Nephron progenitor cell (in vitro differentiated cells): ENCODE data around the gene GPR162.
A peak's percentile ranks its signal among the peaks of the same experiment; 100 is the strongest.

ENCODE experiments used
- DNase-seq: peaks from one replicate; pipeline ENCODE4 v3.0.0; 2021
- H3K27ac Mint-ChIP-seq: 2 replicates; pipeline ENCODE4 v1.8.0; 2021; ENCODE audit warnings: mild to moderate bottlenecking, moderate library complexity, mixed read lengths
- H3K27me3 Mint-ChIP-seq: 2 replicates; pipeline ENCODE4 v1.8.0; 2021; ENCODE audit warnings: mild to moderate bottlenecking, low read depth, mixed read lengths; ENCODE audit not compliant: poor library complexity
- H3K36me3 Mint-ChIP-seq: 2 replicates; pipeline ENCODE4 v1.8.0; 2021; ENCODE audit warnings: low read depth, mixed read lengths
- H3K4me1 Mint-ChIP-seq: 2 replicates; pipeline ENCODE4 v1.8.0; 2021; ENCODE audit warnings: mixed read lengths
- H3K4me3 Mint-ChIP-seq: 2 replicates; pipeline ENCODE4 v1.8.0; 2021; ENCODE audit warnings: mild to moderate bottlenecking, moderate library complexity, mixed read lengths
- H3K9me3 Mint-ChIP-seq: 2 replicates; pipeline ENCODE4 v1.8.0; 2021; ENCODE audit warnings: mild to moderate bottlenecking, moderate library complexity, mixed read lengths
- CTCF ChIP-seq: fragments of 200-600 bp; sonication (generic); IDR thresholded peaks from 2 replicates; pipeline ENCODE4 v1.5.0; 2021; ENCODE audit warnings: antibody characterized with exemption

GPR162 gene

GRCh38 chr12:6852651-6853354 is 31.2 kb downstream of the GPR162 start:
- Mint-ChIP-seq H3K27ac (peak overlapping the region; percentile 93), H3K4me3 (peak overlapping the region; percentile 94), H3K27me3 (peaks cover 3% of the 10 kb centered on the region), H3K36me3 (peaks cover 44% of the 10 kb centered on the region), H3K4me1 (peaks cover 52% of the 10 kb centered on the region), H3K9me3 (no peaks in the 10 kb centered on the region)
- DNase-seq = peak; percentile 31
- TF ChIP-seq CTCF = no peak

- no peak for TF ChIP-seq CTCF
- Mint-ChIP-seq H3K36me3 (peaks cover 45% of the 10 kb centered on the region), H3K27me3 (peaks cover 3% of the 10 kb centered on the region), H3K27ac (peak overlapping the region; percentile 70), H3K4me3 (peak overlapping the region; percentile 94), H3K9me3 (no peaks in the 10 kb centered on the region), H3K4me1 (peaks cover 47% of the 10 kb centered on the region)
- no peak for DNase-seq
Measured at GRCh38 chr12:6853626-6854025, 32.0 kb downstream of the GPR162 start.

GRCh38 chr12:6854036-6854435 is 32.4 kb downstream of the GPR162 start:
- no peak for TF ChIP-seq CTCF
- Mint-ChIP-seq H3K27me3 (peaks cover 3% of the 10 kb centered on the region), H3K27ac (peak overlapping the region; percentile 70), H3K36me3 (peaks cover 47% of the 10 kb centered on the region), H3K4me3 (peak overlapping the region; percentile 94), H3K9me3 (no peaks in the 10 kb centered on the region), H3K4me1 (peaks cover 43% of the 10 kb centered on the region)
- no peak for DNase-seq

GRCh38 chr12:6855322-6855721 is 33.7 kb downstream of the GPR162 start:
- Mint-ChIP-seq H3K27me3 (peaks cover 3% of the 10 kb centered on the region), H3K4me3 (no peak overlapping the region), H3K4me1 (peaks cover 30% of the 10 kb centered on the region), H3K36me3 (peaks cover 43% of the 10 kb centered on the region), H3K9me3 (no peaks in the 10 kb centered on the region), H3K27ac (no peak overlapping the region)
- DNase-seq = no peak
- no peak for TF ChIP-seq CTCF

- Mint-ChIP-seq H3K4me1 (peaks cover 12% of the 10 kb centered on the region), H3K9me3 (no peaks in the 10 kb centered on the region), H3K27me3 (peaks cover 3% of the 10 kb centered on the region), H3K36me3 (peaks cover 70% of the 10 kb centered on the region), H3K27ac (no peak overlapping the region), H3K4me3 (no peak overlapping the region)
- TF ChIP-seq CTCF = no peak
- no peak for DNase-seq
Measured at GRCh38 chr12:6858799-6859198, 37.2 kb downstream of the GPR162 start.

- H3K4me3 Mint-ChIP-seq = no peak overlapping the region
- peaks cover 3% of the 10 kb centered on the region for H3K27me3 Mint-ChIP-seq
- no peak for DNase-seq
- H3K4me1 Mint-ChIP-seq = peaks cover under 1% of the 10 kb centered on the region
- peaks cover 75% of the 10 kb centered on the region for H3K36me3 Mint-ChIP-seq
- H3K27ac Mint-ChIP-seq = peak overlapping the region; percentile 75
- TF ChIP-seq CTCF = no peak
- no peaks in the 10 kb centered on the region for H3K9me3 Mint-ChIP-seq
Measured at GRCh38 chr12:6860116-6860515, 38.5 kb downstream of the GPR162 start.
